Esophagus (tissue), 2 donors: ENCODE results near the gene SRD5A3. TPM values are rescaled to one million over a fixed set of nuclear protein-coding genes. Genes with fewer than 3 reads are reported as not detected.
A peak's percentile ranks its signal among the peaks of the same experiment; 100 is the strongest.
"Not testable (repeated sequence)": the region's sequence is repeated elsewhere in the genome, so short reads cannot be mapped to it uniquely, and the experiment has no call there.

Experiments
- H3K27ac ChIP-seq, 2 donors: one replicate each; pipeline ENCODE4 v1.5.1; 2013; ENCODE audit warnings: low read depth in 2 of 2, mild to moderate bottlenecking in 2 of 2, inconsistent platforms in 1 of 2, low read length in 1 of 2, moderate library complexity in 1 of 2
- H3K27me3 ChIP-seq, 2 donors: one replicate each; pipeline ENCODE4 v1.6.1; 2013; ENCODE audit warnings: low read length in 2 of 2, control low read depth in 1 of 2, mild to moderate bottlenecking in 1 of 2; ENCODE audit not compliant: insufficient read depth in 2 of 2, control insufficient read depth in 1 of 2
- H3K36me3 ChIP-seq, 2 donors: one replicate each; pipeline ENCODE4 v1.6.1; 2013; ENCODE audit warnings: low read length in 1 of 2; ENCODE audit not compliant: control insufficient read depth in 2 of 2, insufficient read depth in 2 of 2
- H3K4me1 ChIP-seq, 2 donors: one replicate each; pipeline ENCODE4 v1.6.1; 2013; ENCODE audit warnings: low read length in 1 of 2; ENCODE audit not compliant: control insufficient read depth in 2 of 2, insufficient read depth in 2 of 2
- H3K4me3 ChIP-seq, 2 donors: one replicate each; pipeline ENCODE4 v1.5.1; 2013; ENCODE audit warnings: low read length in 2 of 2, mild to moderate bottlenecking in 2 of 2, low read depth in 1 of 2, moderate library complexity in 1 of 2
- H3K9me3 ChIP-seq, 2 donors: one replicate each; pipeline ENCODE4 v1.6.1; 2013; ENCODE audit warnings: mild to moderate bottlenecking in 2 of 2, low read depth in 1 of 2, low read length in 1 of 2, moderate library complexity in 1 of 2; ENCODE audit not compliant: control insufficient read depth in 2 of 2, insufficient read depth in 1 of 2
- WGBS, 2 donors: extraction: QIAGEN DNeasy Blood & Tissue Kit; methylation state at CpG; one replicate each; pipeline ENCODE4 v1.1.7; 2013; 5-methylcytosine and 5-hydroxymethylcytosine counted together
- polyA plus RNA-seq, 2 donors: library from polyadenylated mRNA; stranded (reverse); fragments of 200-250 nt; gene quantifications; one replicate each; pipeline ENCODE4 v1.2.3, GENCODE V29; 2013
- donor health status: healthy with polysubstance abuse.
- donor health status: Bipolar disorder and iron deficiency.

SRD5A3 gene
- polyA plus RNA-seq, 2 donors, result 22.4 to 25.1 TPM

DNA sequence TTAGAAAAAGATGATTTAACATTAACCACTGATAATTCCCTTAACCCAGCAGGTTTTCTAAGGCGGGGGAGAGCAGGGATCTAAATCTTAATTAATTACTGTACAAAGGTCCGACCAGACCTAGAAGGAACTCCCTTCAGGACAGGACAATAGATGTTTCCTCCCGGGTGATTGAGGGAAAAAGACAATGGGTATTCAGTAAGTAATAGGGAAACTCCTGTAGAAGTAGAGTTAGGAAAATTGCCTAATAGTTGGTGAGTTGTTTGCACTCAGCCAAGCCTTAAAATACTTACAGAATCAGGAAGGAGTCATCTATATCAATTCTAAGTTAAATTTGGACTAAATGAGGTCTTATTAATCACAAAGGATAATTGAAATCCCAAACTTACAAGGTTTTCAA lies 5.8 kb upstream of the SRD5A3 start:
- 47 to 57% methylated on average over 3 of the region's 3 CpGs for WGBS, 2 donors

DNA sequence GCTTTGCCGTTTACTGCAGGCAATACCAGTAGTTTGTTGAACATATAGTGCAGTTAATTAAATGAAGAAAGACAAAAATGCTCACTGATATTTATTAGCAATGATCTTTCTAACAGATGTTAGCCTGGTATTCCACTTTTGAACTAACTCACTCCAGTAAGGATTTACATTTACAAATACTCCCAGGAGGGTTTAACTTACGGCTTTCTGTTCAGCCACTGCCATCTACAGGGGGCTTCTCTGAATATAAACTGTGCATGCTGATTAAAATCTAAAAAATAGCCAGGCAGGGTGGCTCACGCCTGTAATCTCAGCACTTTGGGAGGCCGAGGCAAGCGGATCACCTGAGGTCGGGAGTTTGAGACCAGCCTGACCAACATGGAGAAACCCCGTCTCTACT lies 2.2 kb upstream of the SRD5A3 start:
- WGBS, 2 donors, result 91 to 94% methylated on average over 7 of the region's 7 CpGs
- Histone ChIP-seq H3K4me3 (no peak overlapping the region), H3K4me1 (peaks cover 0 to 3% of the 10 kb centered on the region in 2 donors), H3K27ac (no peak overlapping the region), H3K27me3 (no peaks in the 10 kb centered on the region), H3K9me3 (no peaks in the 10 kb centered on the region), H3K36me3 (no peaks in the 10 kb centered on the region)

More for the DNA sequence above, 5.8 kb upstream of the SRD5A3 start:
- H3K9me3 ChIP-seq, result no peaks in the 10 kb centered on the region
- no peak overlapping the region for H3K27ac ChIP-seq
- no peaks in the 10 kb centered on the region for H3K36me3 ChIP-seq
- H3K27me3 ChIP-seq, result no peaks in the 10 kb centered on the region
- no peak overlapping the region for H3K4me3 ChIP-seq
- H3K4me1 ChIP-seq, result no peaks in the 10 kb centered on the region

DNA sequence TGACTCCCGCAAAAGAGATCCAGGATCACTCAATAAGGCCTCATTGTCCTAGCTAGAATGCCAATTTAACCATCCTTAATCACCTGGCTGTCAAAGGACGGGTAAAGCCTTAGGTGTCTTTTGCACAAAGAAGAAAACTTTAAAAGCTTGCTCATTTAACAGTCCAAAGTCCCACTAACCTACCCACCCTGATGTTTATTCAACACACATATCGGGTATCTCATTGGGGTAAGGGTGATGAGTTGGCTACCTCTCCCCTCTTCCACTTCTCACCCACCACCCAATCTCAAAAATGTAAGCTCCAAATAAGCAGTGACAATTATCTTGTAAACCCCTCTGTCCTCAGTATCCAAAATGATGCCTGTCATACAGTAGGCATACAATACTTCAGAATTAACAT lies 988 bp upstream of the SRD5A3 start:
- Histone ChIP-seq H3K27ac (no peak overlapping the region), H3K36me3 (no peaks in the 10 kb centered on the region)
- WGBS, 2 donors, result 85 to 89% methylated on average over 3 of the region's 3 CpGs

DNA sequence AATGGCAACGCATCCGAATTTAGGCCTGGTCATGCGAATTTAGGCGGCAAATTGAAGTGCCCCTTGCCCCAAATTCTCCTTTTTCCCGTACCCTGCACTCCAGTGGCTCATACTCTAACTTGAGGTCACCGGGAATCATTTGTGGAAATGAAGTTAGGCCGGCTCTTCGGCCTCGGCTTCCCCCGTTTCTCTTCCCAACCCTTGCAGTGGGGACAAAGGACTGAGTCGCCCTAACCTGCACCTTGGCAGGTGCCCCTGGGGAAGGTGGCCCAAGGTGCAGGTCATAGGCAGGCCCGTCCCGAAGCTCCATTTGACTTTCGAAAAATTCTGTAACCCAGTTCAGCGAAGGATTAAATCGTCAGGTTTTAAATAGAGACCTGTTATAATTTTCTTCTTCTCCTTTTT lies 811 bp downstream of the SRD5A3 start:
- peak overlapping the region; percentile 89 to 97 for H3K27ac ChIP-seq
- no peaks in the 10 kb centered on the region for H3K36me3 ChIP-seq
- peaks cover 0 to 3% of the 10 kb centered on the region in 2 donors for H3K4me1 ChIP-seq
- 27 to 30% methylated on average over 16 of the region's 16 CpGs for WGBS, 2 donors
- peak overlapping the region; percentile 53 to 82 for H3K4me3 ChIP-seq
- H3K9me3 ChIP-seq, result no peaks in the 10 kb centered on the region
- H3K27me3 ChIP-seq, result no peaks in the 10 kb centered on the region

More for the DNA sequence above, 988 bp upstream of the SRD5A3 start:
- Histone ChIP-seq H3K9me3 (no peaks in the 10 kb centered on the region), H3K4me3 (no peak overlapping the region), H3K4me1 (peaks cover 0 to 3% of the 10 kb centered on the region in 2 donors), H3K27me3 (no peaks in the 10 kb centered on the region)

GRCh38 chr4:55347610-55348228 lies 1.7 kb downstream of the SRD5A3 start:
- H3K27ac ChIP-seq, result peak overlapping the region in 1 of 2 donors; percentile 3
- WGBS, 2 donors, result 82 to 94% methylated on average over 3 of the region's 3 CpGs
- no peaks in the 10 kb centered on the region for H3K9me3 ChIP-seq
- peak overlapping the region in 1 of 2 donors; percentile 53 for H3K4me3 ChIP-seq
- H3K27me3 ChIP-seq, result no peaks in the 10 kb centered on the region
- H3K36me3 ChIP-seq, result no peaks in the 10 kb centered on the region
- H3K4me1 ChIP-seq, result peaks cover 0 to 3% of the 10 kb centered on the region in 2 donors

GRCh38 chr4:55348466-55348865 lies 2.4 kb downstream of the SRD5A3 start:
- Histone ChIP-seq H3K36me3 (no peaks in the 10 kb centered on the region), H3K27ac (no peak overlapping the region), H3K9me3 (no peaks in the 10 kb centered on the region), H3K4me3 (no peak overlapping the region), H3K27me3 (no peaks in the 10 kb centered on the region), H3K4me1 (peaks cover 0 to 3% of the 10 kb centered on the region in 2 donors)
- 69 to 71% methylated on average over 3 of the region's 3 CpGs for WGBS, 2 donors

DNA sequence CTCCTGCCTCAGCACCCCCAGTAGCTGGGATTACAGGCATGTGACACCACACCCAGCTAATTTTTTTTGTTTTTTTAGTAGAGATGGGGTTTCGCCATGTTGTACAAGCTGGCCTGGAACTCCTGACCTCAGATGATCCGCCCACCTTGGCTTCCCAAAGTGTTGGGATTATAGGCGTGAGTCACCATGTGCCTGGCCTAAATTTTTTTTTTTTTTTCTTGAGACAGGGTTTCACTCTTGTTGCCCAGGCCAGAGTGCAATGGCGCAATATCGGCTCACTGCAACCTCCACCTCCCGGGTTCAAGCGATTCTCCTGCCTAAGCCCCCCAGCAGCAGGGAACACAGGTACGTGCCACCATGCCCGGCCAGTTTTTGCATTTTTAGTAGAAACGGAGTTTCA lies 4.8 kb downstream of the SRD5A3 start:
- not testable (repeated sequence) for H3K4me1 ChIP-seq, H3K27ac ChIP-seq

GRCh38 chr4:55351824-55352223 lies 5.8 kb downstream of the SRD5A3 start:
- Histone ChIP-seq H3K27ac (no peak overlapping the region), H3K4me1 (peaks cover 0 to 2% of the 10 kb centered on the region in 2 donors), H3K9me3 (no peaks in the 10 kb centered on the region), H3K4me3 (no peak overlapping the region), H3K27me3 (no peaks in the 10 kb centered on the region), H3K36me3 (no peaks in the 10 kb centered on the region)

More for the DNA sequence above, 4.8 kb downstream of the SRD5A3 start:
- not testable (repeated sequence) for H3K36me3 ChIP-seq, H3K4me3 ChIP-seq, H3K27me3 ChIP-seq, H3K9me3 ChIP-seq
- WGBS, 2 donors, result 81 to 86% methylated on average over 10 of the region's 10 CpGs

GRCh38 chr4:55352726-55353125 lies 6.7 kb downstream of the SRD5A3 start:
- no peaks in the 10 kb centered on the region for H3K9me3 ChIP-seq
- no peaks in the 10 kb centered on the region for H3K36me3 ChIP-seq
- H3K4me3 ChIP-seq, result no peak overlapping the region
- WGBS, 2 donors, result 92 to 96% methylated on average over 2 of the region's 2 CpGs
- no peaks in the 10 kb centered on the region for H3K27me3 ChIP-seq
- no peaks in the 10 kb centered on the region for H3K4me1 ChIP-seq
- no peak overlapping the region for H3K27ac ChIP-seq

DNA sequence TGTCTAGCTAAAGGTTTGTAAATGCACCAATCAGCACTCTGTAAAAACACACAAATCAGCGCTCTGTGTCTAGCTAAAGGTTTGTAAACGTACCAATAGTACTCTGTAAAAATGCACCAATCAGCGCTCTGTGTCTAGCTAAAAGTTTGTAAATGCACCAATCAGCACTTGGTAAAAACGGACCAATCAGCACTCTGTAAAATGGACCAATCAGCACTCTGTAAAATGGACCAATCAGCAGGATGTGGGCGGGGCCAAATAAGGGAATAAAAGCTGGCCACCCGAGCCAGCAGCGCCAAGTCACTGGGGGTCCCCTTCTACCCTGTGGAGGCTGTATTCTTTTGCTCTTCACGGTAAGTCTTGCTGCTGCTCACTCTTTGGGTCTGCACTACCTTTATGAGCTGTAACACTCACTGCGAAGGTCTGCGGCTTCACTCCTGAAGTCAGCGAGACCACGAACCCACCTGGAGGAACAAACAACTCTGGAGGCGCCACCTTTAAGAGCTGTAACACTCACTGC lies 7.2 kb downstream of the SRD5A3 start:
- not testable (repeated sequence) for H3K9me3 ChIP-seq, H3K4me1 ChIP-seq, H3K27ac ChIP-seq, H3K4me3 ChIP-seq, H3K27me3 ChIP-seq, H3K36me3 ChIP-seq
- 94 to 96% methylated on average over 13 of the region's 13 CpGs for WGBS, 2 donors
